Measurements from ENCODE around the gene MYLK4.

DNA sequence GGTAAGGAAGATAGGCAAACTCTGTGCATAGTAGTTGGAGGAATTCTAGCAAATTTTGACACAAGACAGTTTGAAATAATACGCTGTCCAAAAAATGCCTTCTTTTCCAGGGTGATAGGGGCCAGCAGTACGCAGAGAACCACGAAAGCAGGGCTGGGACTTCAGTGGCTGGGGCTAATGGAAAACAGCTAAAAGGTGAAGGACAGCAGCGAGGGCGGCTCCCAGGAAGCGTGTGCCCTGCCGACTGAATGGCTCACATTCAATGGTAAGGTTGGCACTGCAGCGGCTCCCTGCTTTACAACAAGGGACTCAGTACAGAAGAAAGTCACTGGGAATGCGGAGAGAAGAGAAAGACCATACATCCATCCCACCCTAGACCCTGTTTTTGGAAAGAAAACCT is 131.1 kb downstream of the MYLK4 start:
- TF ChIP-seq POLR2A (IDR thresholded peaks at IDR 0.05) = no peak
- TF ChIP-seq, protein P1, sequence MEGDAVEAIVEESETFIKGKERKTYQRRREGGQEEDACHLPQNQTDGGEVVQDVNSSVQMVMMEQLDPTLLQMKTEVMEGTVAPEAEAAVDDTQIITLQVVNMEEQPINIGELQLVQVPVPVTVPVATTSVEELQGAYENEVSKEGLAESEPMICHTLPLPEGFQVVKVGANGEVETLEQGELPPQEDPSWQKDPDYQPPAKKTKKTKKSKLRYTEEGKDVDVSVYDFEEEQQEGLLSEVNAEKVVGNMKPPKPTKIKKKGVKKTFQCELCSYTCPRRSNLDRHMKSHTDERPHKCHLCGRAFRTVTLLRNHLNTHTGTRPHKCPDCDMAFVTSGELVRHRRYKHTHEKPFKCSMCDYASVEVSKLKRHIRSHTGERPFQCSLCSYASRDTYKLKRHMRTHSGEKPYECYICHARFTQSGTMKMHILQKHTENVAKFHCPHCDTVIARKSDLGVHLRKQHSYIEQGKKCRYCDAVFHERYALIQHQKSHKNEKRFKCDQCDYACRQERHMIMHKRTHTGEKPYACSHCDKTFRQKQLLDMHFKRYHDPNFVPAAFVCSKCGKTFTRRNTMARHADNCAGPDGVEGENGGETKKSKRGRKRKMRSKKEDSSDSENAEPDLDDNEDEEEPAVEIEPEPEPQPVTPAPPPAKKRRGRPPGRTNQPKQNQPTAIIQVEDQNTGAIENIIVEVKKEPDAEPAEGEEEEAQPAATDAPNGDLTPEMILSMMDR (IDR thresholded peaks at IDR 0.05) = no peak
- TF ChIP-seq EP300 (IDR thresholded peaks at IDR 0.05) = no peak
